Activated naive CD4-positive, alpha-beta T cell treated with Interleukin-2 at 50 U/mL for 16 hours (primary cell): ENCODE results near the gene DDX5.

ENCODE experiments used
- DNase-seq: peaks from one replicate; pipeline ENCODE4 v3.0.0-alpha.2; 2020

DDX5 gene

DNA sequence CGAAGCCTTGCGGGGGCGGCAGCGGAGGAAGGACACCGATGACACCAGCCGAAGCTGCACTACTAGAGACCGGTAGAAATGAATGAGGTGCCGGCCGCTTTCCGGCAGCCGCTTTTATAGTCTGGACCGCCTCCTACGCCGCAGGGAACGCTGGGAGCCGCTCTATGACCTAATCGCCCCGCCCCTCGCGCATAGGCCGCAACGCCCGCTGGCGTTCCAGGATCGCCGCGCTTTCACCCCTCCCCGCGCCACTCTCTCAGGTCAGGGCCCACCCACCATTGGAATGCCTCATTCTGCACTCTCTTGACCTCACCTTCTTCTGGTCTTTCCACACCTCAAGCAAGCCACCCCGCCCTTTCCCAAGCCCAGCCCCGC, at the start of gene DDX5:
Gene DDX5, minus strand, starts transcription at position 89 of the 375 bp plus-strand sequence. CDS start 170 bp downstream, outside the sequence.
- peak; percentile 98 for DNase-seq

DNA sequence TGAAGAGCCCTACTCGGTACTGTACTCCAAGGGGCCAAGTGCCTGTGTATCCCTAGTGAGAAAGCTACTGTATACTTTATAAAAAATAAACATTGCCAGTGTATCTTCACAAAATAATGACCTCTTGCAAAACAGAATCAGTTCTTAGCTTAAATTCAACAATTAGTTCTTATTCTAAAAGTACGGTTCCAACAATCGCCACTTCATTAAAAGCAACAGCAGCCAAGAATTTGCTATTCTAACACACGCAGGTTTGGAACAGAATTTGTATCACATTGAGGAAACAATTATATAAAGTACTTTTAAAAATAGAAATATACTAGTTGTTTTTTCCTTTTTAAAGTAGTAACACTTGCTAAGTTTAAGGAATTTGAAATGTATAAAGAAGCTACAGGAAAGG, 49.2 kb upstream of the DDX5 start:
- no peak for DNase-seq

DNA sequence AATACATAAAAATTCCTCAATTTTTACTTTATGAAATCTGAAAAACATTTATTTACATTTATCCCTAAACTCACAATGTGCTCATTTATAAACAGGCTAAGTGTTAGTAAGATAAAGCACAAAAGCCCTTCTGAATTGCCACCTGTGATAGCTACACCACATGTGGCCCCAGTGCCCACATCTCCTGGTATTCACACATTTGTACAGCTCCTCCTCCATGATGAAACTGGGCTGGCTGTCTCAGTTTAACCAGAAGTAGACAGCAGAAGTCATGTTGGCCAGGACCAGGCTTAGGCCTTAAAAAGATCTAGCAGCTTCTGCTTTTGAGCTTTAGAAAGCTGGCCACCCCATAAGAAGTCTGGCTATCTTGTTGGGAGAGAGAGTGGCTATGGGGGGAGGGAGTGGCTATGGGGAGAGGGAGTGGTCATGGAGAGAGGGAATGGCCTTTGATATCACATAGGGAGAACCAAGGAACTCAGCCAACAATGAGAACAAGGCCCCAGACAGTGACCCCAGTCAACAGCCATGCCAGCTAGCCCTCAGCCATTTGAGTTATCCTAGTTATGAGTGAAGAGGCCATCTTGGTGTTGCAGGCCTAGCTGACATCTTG, 48.0 kb upstream of the DDX5 start:
- DNase-seq = no peak

DNA sequence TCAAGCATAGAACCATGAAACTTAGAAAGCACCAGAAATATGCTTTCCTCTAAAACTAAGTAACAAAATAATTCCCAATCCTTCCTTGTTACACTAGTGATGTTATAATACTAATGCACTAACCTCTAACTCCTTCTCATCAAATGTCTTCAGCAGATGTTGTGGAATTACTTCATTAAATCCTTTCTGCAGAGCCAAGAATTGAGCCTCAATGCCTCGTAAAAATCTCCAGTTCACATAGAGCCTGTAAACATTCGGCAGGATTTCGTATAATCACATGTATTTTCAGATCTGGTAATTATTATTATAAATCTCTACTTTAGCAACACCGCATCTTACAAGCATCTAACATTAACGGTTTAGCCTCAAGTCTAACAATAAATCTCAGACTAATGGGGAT, 45.4 kb upstream of the DDX5 start:
- DNase-seq = no peak

DNA sequence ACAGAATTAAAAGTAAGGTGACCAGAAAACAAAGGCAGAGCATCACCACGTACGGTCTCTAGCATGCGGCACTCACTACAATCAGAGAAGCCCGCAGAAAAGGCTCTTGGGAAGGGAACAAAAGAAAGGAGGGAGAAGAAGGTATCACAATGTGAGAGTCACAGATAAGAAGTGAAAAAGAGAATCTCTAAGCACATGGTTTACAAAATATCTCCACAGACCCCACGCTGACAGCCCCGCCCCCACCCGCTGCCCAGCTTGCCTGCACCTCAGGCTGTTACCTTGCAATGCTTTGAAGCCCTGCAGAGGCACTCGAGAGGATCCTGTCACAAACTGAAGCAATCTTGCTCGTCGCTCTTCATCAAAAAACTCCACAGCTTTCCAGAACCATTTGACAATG, 41.2 kb upstream of the DDX5 start:
- no peak for DNase-seq

DNA sequence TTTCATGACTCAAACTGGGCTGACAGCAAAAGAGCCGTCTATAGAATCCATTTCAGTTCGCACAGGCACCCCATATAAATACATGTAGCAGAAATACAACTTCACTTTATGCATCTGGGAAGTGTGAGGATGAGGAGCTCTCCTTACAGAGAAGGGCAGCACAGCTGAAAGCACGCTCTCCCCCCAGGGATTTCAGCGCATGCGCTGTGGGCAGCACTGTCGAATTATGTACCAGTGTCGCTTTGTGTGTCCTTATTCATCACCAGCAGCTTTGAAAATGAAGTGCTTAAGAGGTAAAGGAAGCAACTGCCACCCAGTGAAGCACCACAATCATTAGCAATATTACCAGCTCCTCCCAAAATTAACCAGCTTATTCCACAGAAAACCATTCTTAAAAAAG, 40.6 kb upstream of the DDX5 start:
- DNase-seq = no peak

DNA sequence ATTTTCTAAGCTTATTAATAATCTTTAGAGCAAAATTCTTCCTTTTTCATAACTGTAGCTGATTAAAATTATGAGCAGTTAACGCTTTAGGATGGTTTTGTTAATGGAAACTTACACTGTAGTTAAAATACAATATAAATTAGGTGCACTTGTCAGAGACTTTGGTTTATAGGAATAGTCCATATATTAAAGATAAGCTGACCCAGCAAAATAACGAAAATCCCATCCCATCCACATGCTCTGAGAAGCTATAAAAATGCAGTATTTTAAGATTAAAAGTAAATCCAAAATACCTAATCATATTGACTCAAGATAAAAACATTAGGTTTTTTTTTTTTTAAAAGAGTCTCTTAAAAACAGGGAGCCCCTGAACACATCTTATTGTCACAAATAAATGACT, 38.7 kb upstream of the DDX5 start:
- no peak for DNase-seq

DNA sequence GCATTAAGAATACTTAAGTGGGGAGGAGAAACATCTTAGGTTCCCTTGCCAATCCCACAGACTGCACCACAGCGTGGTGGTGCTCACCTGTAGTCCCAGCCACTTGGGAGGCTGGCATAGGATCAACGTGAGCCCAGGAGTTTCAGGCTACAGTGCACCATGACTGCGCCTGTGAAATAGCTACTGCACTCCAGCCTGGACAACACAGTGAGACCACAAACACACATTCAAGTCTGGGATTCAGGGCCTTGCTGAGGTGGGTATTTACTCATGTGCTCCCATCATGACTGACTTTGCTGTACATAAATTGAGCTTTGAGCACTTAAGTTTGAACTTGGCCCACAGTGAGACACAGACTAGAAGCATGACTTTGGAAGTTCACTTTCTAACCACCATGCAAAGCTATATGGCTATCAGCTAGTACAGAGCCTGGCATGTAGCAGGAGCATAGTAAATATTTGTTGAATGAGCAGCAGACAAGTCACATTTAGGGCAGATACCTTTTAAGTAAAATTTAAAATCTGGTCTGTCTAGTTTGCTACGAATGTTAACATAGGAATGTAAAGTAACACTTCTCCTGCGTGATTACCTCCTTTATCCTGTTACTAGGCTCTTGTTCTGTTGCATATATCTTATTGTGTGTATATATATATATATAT, 34.2 kb upstream of the DDX5 start:
- DNase-seq = no peak

DNA sequence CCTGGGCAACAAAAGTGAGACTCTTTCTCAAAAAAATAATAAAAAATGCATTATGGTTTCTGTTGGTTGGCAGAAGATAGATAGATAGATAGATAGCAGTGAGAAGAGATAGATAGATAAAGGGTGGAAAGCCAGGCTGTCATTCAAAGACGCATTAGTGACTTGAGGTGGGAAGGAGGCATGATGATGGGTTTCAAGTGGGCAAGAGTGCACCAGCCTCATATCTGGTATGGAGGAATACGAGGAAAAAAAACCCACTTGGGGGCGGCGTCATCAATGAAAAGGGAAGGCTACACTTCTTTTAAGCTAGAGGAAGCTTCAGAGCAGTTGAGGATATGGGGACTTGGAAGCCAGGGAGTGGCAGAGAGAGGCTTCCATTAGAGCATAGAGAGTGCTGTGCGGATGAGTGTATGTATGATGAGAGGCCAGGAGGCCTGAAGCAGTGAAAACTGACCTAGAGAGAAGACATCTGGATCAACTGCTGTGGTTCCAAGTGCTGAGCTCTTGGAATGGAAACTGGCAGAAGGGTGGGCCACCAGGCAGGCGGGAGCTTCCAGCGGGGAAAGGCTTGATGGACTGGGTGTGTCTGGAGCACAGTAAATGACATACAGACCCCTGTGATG, 32.5 kb upstream of the DDX5 start:
- no peak for DNase-seq

DNA sequence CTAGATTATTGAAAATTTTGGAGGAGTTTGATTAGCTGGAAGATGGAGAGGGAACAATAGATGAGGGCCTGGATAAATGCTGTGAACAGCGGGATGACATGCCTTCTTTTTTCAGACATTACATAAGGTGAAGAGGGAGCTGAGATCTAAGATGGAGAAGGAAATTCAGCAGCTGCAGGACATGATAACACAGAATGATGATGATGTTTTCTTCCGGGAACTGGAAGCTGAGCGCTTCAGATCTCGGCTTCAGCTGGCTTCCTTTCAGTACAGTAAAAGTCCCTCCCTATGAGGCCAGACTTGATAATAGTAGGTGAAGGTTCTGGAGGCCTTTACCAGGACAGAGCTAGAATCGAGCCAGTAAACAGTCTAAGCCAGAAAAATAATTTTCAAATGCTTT, 31.4 kb upstream of the DDX5 start:
- DNase-seq = no peak

DNA sequence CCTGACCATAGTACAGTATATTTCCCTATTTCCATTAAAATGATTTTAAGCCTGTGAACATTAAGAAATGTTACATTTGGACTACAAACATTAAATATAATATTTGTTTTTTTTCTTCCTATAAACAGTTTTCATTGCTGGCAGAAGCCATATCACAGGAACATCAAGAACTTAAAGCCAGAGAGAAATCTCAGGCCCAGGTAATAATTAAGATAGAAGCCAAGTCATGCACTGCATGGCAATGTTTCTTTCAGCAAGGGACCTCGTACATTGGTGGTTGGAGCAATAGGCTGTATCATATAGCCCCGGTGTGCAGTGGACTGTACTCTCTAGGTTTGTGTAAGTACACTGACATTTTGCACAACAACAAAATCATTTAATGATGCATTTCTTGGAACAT, 30.8 kb upstream of the DDX5 start:
- DNase-seq = no peak

DNA sequence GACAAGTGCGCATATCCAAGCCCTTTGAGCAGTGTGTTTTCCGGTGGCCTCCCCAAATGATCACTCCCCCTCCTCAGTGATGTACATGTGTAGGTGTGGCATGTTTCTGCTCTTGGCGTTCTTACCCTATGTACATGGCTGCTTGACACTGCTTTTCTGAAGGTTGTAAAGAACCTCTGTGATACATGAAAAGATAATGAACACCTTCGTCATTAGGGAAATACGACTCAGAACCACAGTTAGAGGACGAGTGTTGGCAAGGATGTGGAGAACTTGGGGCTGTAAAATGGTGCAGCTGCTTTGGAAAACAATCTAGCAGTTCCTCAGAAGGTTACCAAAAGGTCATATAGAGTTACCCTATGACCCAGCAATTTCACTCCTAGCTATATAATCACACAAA, 29.3 kb upstream of the DDX5 start:
- DNase-seq = no peak

DNA sequence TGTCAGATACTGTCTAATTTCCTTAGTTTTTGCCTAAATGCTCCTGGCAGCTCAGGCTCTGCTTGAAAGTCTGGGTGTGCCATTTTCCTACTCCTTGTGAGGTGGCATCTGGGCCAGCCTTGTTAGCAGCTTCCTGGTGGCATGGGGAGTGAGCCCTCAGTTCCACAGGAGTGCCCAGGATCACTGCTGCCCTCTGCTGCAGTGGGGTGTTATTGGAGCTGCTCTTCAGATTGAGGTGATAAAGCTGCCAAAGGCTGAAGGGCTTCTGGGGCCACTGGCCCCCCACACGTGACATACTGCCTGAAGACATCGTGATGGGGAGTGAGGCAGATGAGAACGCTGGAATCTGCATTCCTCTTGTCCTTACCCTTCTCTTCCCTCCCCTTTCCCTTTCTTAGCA, 28.1 kb upstream of the DDX5 start:
- DNase-seq = no peak

DNA sequence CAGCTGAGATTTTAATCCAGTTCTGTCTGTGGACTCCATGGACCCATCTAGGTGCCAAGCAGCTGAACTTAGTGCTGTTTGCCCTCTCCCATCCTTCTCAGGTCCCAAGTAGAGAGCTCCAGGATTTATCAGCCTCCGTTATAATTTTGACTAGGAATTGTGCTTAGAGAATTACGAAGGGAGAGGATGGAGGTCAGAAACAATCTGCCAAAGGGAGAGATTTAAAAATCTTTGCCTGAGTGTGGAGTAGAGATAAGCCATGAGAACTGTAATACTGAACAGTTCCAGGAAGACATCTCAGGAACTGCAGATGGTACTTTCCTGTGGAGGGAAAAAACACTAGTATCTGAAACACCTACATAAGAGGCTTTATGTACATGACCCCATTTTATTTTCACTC, 27.7 kb upstream of the DDX5 start:
- no peak for DNase-seq

DNA sequence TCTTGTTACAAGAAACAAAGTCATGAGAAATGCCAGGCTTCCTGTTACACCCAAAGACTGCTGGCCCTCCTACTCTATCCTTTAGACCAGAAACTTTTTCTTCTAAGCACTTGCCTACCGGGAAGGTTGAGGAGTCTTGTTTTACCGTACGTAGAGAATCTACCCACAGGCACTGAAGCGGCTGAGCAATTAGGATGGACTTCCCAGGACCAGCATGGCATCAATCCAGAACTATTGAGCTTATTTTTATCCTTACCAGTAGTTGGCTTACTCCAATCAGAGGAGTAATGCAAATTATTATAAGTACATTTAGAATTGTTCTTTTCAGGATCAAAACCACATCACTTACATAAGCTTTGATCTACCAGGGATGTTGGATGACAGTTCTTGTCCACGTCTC, 26.3 kb upstream of the DDX5 start:
- no peak for DNase-seq

DNA sequence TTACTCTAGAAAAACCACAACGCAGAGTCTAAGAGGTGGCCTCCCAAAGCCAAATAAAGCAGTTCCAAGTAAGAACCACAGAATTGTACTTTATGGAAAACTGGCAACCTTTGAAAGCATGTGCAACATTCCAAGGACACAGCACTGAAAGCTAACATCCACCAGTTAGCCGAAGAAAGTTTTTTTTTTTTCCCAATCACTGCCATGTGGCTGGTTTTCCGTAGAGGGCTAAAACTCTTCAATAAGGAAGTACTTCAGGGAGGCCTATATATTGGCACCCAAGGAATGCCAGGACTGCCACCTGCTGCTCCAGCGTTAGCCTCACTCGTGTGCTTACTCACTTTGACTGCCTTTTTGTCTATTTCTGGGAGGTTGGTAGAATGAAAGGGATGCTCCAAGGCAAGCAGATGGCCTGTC, 25.9 kb upstream of the DDX5 start:
- no peak for DNase-seq

DNA sequence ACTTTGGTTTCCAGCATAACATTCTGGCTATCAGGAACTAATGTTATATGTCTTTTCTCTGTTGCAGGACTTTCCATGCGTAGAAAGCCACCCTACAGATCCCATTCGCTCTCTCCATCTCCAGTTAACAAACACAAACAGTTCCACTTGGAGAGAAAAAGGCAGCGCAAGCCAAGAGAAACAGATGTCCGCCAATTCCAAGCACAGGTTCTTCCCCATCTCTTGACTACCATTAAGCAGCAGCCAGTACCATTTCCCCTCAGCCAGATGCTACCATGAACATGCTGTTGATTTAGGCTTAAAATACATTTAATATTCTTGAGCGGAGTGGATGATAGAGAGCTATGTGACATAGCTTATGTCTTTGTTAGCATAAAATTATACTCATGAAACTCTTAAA, 23.1 kb upstream of the DDX5 start:
- DNase-seq = no peak

DNA sequence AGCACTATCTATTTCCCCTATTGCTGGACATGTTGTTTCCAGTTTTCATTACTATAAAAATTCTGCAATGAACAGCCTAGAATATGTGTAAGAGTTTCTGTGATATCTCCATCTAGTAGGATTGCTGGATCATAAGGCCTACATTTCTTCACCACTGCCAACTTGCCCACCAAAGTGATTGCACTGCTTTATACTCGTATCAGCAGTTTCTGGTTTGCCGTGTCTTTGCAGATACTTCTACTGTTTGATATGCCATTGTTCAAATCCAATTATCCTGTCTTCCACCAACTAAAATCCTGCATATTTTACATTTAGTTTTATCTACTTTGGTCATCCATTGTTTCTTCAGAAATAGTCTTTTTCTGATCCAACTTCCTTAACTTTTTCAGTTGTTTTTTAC, 21.8 kb upstream of the DDX5 start:
- no peak for DNase-seq

DNA sequence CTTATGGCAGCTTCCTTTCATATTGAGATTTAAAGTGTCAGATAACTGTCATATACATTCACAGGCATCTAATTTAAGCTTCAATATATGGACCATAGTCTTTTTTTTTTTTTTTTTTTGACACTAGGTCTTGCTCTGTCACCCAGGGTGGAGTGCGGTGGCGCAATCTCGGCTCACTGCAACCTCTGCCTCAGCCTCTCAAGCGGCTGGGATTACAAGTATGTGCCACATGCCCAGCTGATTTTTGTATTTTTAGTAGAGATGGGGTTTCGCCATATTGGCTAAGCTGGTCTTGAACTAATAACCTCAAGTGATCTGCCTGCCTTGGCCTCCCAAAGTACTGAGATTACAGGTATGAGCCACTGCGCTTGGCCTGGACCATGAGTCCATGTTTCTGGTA, 14.3 kb upstream of the DDX5 start:
- no peak for DNase-seq

DNA sequence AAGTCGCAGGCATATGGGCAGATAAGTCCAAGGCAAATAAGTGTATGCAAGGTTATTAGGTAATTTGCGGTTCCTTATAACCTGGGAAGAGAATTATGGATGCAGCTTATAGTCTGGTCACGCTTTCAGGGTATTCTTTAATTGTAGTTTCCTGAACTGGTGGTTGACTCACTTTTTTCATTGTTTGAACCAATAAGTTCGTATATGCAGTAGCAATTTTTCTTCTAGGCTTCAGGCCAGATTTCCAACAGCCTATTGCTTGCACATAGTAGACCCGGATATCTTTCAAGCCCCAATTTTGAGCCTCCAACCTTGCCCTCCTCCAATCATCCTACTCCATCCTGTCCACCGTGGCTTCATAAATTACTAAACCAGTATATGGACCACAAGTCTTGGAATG, 13.5 kb upstream of the DDX5 start:
- DNase-seq = no peak

DNA sequence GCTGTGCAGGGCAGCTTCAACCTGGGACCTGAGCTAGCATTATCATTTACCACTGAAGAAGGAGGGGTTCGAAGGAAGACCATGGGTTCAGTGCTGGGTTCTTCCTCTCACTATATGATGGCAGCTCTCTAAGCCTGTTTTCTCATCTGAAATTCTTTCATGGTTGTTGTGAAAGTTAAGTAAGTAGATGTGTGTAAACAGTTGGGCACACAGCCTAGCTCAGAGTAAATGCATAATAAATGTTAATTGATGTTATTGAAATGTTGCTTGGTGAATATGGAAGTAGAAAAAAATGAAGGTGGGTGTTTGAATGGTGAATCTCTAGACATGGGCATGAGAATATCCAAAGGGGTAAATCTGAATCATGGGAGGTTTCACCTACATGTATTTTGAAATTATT, 9.7 kb upstream of the DDX5 start:
- DNase-seq = no peak

DNA sequence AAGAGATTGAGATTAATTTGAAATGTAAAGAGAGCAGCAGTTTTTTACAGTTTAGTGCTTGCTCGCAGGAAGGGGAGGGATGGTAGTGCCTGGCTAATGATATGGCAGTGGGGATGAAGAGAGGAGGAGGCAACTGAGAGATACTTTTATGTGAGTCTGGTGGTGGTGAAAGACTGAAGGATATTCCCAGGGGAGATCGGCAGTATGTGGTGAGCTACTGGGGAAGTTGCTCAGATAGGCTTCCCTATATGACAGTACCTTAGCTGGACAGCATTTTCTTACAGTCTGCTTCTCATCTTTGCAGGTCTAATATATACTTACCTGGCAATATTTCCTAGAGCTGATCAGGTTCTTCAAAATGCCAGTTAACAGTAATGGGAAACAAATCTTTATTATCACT, 9.3 kb upstream of the DDX5 start:
- DNase-seq = no peak

DNA sequence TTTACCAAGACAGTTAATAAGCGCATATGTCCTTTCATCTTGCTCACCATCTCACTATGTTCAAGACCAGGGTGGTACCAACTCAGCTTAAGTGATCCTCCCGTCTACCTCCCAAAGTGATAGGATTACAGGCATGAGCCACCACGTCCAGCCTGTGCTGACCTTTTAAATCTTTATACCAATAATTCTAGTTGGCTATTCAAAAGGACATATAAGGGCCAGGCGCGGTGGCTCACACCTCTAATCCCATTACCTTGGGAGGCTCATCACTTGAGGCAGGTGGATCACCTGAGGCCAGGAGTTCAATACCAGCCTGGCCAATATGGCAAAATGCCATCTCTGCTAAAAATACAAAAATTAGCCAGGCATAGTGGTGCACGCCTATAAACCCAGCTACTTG, 3.1 kb upstream of the DDX5 start:
- DNase-seq = no peak

DNA sequence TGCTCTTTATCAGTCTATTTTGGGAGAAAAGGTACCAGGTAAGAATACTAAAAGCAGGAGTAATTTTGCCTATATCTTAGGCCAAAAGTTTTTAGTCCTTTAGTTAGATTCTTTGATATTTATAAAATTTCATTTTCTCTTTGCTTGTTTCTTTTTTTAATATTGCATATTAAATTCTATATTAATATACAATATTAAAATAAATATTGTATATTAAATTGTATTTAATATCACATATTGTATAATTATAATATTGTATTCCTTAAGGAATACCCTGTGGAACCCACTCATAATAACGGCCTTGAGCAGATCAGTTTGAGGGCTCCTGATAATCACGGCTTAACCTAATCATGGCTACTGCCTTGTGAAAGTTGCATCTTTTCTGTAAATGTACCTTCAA, 2.6 kb upstream of the DDX5 start:
- DNase-seq = no peak

DNA sequence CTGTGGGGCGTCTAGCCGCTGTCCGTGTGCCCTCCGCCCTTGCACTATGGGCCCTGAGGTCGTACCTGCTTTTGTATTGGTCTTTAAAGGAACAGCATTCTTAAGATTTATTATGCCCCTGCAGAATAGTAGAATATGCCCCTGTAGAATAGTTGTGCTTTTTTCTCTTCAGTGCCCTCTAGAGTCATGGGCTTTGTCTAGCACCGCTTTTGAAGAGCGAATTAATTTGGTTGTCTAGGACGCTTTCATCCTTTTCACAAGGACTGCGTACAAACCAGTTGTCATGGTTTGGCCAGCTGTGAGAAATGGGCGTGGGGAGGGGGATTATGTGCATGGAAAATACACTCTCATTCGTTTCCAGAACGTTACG, 1.3 kb upstream of the DDX5 start:
- peak; percentile 27 for DNase-seq
